Neutrophil (primary cell): ENCODE data around the gene KIF26B.

Experiments
- H3K27ac ChIP-seq: fragments of 200-600 bp; sonication (generic); 2 replicates; pipeline ENCODE4 v1.5.1; 2016; ENCODE audit warnings: mild to moderate bottlenecking, moderate library complexity
- H3K27me3 ChIP-seq: fragments of 200-600 bp; sonication (generic); 2 replicates; pipeline ENCODE4 v1.6.0; 2016; ENCODE audit warnings: mild to moderate bottlenecking
- H3K36me3 ChIP-seq: fragments of 200-600 bp; sonication (generic); 2 replicates; pipeline ENCODE4 v1.5.1; 2017
- H3K4me1 ChIP-seq, 2 experiments: fragments of 200-600 bp in 1 of 2; sonication (generic) in 1 of 2; 1 replicate in 1 of 2; 2 replicates in 1 of 2; pipeline versions ENCODE4 v1.5.1 to v1.6.1; 2013 to 2016; ENCODE audit warnings: low read depth in 1 of 2, low read length in 1 of 2, mild to moderate bottlenecking in 1 of 2, moderate library complexity in 1 of 2; ENCODE audit not compliant: control insufficient read depth in 1 of 2, insufficient read depth in 1 of 2
- H3K4me3 ChIP-seq, 2 experiments: fragments of 200-600 bp in 1 of 2; sonication (generic) in 1 of 2; 1 replicate in 1 of 2; 2 replicates in 1 of 2; pipeline ENCODE4 v1.5.1; 2013 to 2016; ENCODE audit warnings: low read depth in 1 of 2, low read length in 1 of 2, mild to moderate bottlenecking in 1 of 2, moderate library complexity in 1 of 2
- H3K9me3 ChIP-seq: fragments of 200-600 bp; sonication (generic); 2 replicates; pipeline ENCODE4 v1.5.1; 2016
- TF ChIP-seq, protein P1 (sequence below): fragments of 200-600 bp; sonication (generic); IDR thresholded peaks from 2 replicates; pipeline ENCODE4 v1.5.1; 2016; ENCODE audit warnings: antibody characterized with exemption

KIF26B gene

DNA sequence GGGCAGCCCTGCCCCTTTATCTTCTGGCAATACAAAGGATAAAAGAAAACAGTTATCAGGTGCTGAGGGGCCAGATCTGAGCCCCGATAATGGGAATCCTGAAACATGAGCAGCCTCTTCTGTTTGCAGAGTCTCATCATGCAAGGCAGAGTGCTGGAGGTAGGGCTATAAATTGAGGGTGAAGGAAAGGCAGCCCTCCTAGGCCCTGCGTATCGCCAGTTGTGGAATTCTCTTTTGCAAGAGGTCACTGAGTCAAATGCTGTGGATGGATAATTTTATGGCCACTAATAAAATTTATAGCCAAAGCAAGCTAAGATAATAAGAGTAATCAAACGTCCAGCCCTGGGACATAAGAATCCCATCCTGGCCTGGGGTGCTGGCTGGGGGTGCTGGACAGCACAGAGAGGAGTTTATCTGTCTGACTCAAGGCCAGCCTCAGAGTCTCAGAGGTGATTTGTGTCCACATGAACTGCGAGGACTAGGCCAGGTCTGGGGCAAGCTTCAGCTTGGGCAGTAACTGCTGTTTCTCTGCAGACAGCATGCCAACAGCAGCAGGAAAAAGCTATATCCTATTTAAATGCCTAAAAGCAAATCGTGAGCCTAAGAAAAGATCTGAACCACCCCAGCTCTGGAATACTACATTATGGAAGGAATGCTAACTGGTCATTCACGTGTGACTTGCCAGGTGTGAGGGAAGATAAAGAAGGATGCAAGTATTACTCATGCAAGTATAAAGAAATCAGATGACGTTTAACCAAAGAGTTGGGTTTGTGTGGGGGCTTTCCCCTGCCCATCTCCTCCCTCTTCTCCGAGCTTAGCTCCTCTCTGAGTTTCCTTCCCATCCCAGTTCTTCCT is 254.8 kb downstream of the KIF26B start:
- Histone ChIP-seq H3K27me3 (no peaks in the 10 kb centered on the region), H3K4me3 (no peak overlapping the region), H3K4me1 (no peaks in the 10 kb centered on the region), H3K36me3 (no peaks in the 10 kb centered on the region), H3K27ac (no peak overlapping the region), H3K9me3 (no peaks in the 10 kb centered on the region)
- TF ChIP-seq, protein P1, sequence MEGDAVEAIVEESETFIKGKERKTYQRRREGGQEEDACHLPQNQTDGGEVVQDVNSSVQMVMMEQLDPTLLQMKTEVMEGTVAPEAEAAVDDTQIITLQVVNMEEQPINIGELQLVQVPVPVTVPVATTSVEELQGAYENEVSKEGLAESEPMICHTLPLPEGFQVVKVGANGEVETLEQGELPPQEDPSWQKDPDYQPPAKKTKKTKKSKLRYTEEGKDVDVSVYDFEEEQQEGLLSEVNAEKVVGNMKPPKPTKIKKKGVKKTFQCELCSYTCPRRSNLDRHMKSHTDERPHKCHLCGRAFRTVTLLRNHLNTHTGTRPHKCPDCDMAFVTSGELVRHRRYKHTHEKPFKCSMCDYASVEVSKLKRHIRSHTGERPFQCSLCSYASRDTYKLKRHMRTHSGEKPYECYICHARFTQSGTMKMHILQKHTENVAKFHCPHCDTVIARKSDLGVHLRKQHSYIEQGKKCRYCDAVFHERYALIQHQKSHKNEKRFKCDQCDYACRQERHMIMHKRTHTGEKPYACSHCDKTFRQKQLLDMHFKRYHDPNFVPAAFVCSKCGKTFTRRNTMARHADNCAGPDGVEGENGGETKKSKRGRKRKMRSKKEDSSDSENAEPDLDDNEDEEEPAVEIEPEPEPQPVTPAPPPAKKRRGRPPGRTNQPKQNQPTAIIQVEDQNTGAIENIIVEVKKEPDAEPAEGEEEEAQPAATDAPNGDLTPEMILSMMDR, result no peak

DNA sequence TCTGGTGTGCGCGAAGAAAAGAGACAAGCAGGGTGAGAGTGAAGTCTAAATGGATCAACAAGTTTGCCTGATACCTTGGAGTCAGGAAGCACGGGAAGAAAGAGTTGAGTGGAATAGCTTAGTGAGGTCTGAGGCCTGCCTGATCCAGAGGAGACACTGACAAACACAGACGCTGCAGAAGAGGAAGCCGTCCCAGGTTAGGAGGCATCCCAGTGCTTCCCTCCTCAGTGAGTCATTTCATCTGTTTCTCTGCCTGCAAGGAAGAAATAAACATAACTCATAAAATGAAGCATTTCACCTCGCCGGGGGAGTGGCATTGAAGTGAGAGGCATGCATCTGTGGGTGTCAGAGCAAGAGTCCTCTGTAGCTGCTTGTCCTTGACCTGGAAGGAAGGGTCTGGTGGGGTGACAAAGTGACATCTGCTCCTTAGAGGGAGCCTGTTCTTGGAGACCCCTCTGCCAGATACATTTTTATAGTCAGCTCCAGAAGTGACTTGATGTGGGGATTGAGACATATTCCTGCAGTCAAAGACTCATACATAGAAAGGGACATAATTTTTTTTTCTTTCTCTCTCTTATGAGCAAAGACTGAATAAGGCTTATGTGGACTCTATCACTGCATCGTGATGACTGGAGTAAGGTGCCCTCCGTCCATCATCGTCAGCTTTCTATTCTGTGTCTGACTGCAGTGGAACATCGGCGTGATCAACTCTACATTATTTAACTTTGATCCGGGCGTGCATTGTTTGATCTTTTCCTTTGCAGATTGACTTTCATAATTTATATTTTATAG is 256.7 kb downstream of the KIF26B start:
- H3K4me1 ChIP-seq, result no peaks in the 10 kb centered on the region
- no peak overlapping the region for H3K4me3 ChIP-seq
- no peaks in the 10 kb centered on the region for H3K9me3 ChIP-seq
- H3K36me3 ChIP-seq, result no peaks in the 10 kb centered on the region
- TF ChIP-seq, protein P1, result no peak
- H3K27ac ChIP-seq, result no peak overlapping the region
- no peaks in the 10 kb centered on the region for H3K27me3 ChIP-seq

DNA sequence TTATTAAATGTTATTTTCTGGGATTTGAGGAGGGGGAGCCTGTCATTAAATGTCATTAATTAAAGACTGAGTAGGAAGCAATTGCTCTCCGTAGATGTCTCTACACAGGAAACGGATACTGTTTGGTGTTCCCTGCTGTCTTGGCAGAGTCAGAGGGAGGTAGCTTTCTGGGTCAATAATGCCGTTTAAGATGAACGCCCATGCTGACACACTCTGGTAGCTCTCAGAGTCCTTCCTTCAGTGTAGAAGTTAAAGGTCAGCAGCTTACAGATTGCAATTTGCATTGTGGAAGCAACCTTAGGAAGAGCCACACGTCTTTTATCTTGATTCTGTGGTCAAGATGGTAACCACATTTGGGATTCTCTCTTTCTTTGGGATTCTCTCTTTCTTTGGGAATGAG is 257.5 kb downstream of the KIF26B start:
- H3K27me3 ChIP-seq, result no peaks in the 10 kb centered on the region
- H3K4me1 ChIP-seq, result no peaks in the 10 kb centered on the region
- no peaks in the 10 kb centered on the region for H3K9me3 ChIP-seq
- TF ChIP-seq, protein P1, result no peak
- no peak overlapping the region for H3K27ac ChIP-seq
- no peaks in the 10 kb centered on the region for H3K36me3 ChIP-seq
- no peak overlapping the region for H3K4me3 ChIP-seq

DNA sequence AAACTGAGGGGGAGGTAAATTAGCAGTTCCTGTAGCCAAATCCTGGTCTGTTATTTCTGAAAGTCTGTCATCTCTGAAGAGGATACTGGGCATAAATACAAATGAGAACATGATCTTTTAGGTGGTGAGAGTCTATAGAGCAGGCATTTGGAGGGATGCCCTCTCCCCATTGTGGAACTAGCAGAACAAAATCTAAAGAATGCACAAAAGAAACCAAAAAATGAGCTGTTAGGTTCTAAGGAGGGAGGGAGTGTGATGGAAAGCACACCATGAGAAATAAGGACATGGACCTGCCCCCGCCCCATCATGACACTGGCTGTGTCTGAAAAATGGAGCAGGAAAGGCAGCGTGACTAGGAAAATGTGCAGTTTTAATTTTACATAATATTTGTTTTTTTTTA is 262.0 kb downstream of the KIF26B start:
- H3K9me3 ChIP-seq, result no peaks in the 10 kb centered on the region
- peaks cover 5% of the 10 kb centered on the region for H3K27me3 ChIP-seq
- no peaks in the 10 kb centered on the region for H3K36me3 ChIP-seq
- no peaks in the 10 kb centered on the region for H3K4me1 ChIP-seq
- no peak overlapping the region for H3K4me3 ChIP-seq
- TF ChIP-seq, protein P1, result no peak
- H3K27ac ChIP-seq, result no peak overlapping the region

DNA sequence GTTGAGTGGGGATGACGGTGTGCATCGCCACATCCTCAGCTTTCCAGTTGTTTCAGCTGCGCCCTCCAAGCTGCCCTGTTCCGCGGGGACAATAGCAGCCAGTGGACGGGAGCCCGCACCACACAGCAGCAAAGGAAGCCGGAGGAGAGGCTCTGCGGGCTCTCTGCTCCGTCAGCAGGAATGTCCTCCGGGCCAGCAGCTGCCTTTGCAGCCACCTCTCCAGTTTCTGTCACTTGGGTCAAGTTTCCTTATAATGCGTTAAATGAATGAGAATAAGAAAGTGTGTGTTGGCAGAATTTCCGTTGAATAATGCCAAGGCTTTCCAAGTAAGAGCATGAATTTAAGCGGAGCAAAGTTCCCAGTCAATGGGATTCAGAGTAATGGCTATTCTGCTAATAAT is 263.3 kb downstream of the KIF26B start:
- H3K36me3 ChIP-seq, result no peaks in the 10 kb centered on the region
- H3K9me3 ChIP-seq, result no peaks in the 10 kb centered on the region
- peaks cover 5% of the 10 kb centered on the region for H3K27me3 ChIP-seq
- no peak overlapping the region for H3K4me3 ChIP-seq
- TF ChIP-seq, protein P1, result no peak
- H3K4me1 ChIP-seq, result no peaks in the 10 kb centered on the region
- no peak overlapping the region for H3K27ac ChIP-seq
